GM12878 (cell line): ENCODE measurements around the gene ARPC1A. TPM values are rescaled to one million over a fixed set of nuclear protein-coding genes. Genes with fewer than 3 reads are reported as not detected.

Experiments
- ATAC-seq: fragments of 200-7000 bp; cut with Tn5 transposase; 3 replicates; pipeline ENCODE4 v1.9.1; 2020; ENCODE audit warnings: mild to moderate bottlenecking, moderate library complexity
- BruUV-seq: library from RNA; stranded (reverse); fragments of 400-500 nt; replicated peaks from 2 replicates; lab custom pipeline; 2021; lab: Mats Ljungman, UMichigan
- CTCF ChIA-PET: fragments of 300-600 bp; sonication (Branson Sonifier 250); formaldehyde crosslinking; extraction: SDS; loops from one replicate; lab custom pipeline; 2021; ENCODE audit warnings: inconsistent platforms; lab: Yijun Ruan, JAX
- POLR2A ChIA-PET: fragments of 350-600 bp; formaldehyde crosslinking; extraction: SDS; loops from one replicate; lab custom pipeline; 2021; ENCODE audit warnings: inconsistent platforms; lab: Charles Lee
- RAD21 ChIA-PET: fragments of 300-600 bp; sonication (Branson Sonifier 250); formaldehyde crosslinking; loops from one replicate; lab custom pipeline; 2023; ENCODE audit warnings: antibody characterized with exemption; ENCODE audit not compliant: unreplicated experiment; lab: Charles Lee
- SMC1A ChIA-PET: fragments of 300-600 bp; sonication (Branson Sonifier 250); formaldehyde crosslinking; loops from one replicate; lab custom pipeline; 2023; ENCODE audit not compliant: unreplicated experiment, uncharacterized antibody; lab: Charles Lee
- DNase-seq: peaks from one replicate; pipeline ENCODE4 v3.0.0-alpha.2; 2011; ENCODE audit warnings: low read depth, low spot score
- FAIRE-seq: peaks from 3 replicates; lab custom pipeline; 2011; peaks lifted over from hg19 to GRCh38; lab: Jason Lieb, UNC
- H2AFZ ChIP-seq: 2 replicates; pipeline ENCODE4 v1.6.0; 2011; ENCODE audit warnings: low read depth, low read length, control low read depth; ENCODE audit not compliant: control insufficient read depth
- H3K27ac ChIP-seq: 2 replicates; pipeline ENCODE4 v1.5.1; 2011; ENCODE audit warnings: control low read depth; ENCODE audit not compliant: control insufficient read depth, insufficient read depth
- H3K27me3 ChIP-seq, 2 experiments: replicated peaks in 1 of 2; 2 replicates each; pipeline versions ENCODE4 v1.6.0 to v1.6.1; 2011; ENCODE audit warnings: low read length in 1 of 2; ENCODE audit not compliant: control insufficient read depth in 2 of 2, insufficient read depth in 2 of 2
- H3K36me3 ChIP-seq, 2 experiments: 2 replicates each; pipeline ENCODE4 v1.5.1; 2011; ENCODE audit warnings: low read length in 1 of 2; ENCODE audit not compliant: control insufficient read depth in 2 of 2, insufficient read depth in 2 of 2
- H3K4me1 ChIP-seq: 2 replicates; pipeline ENCODE4 v1.6.1; 2011; ENCODE audit warnings: mild to moderate bottlenecking, low read length, moderate library complexity, mixed read lengths; ENCODE audit not compliant: control insufficient read depth, insufficient read depth
- H3K4me2 ChIP-seq: 2 replicates; pipeline ENCODE4 v1.6.0; 2011; ENCODE audit warnings: control low read depth; ENCODE audit not compliant: control insufficient read depth, insufficient read depth
- H3K4me3 ChIP-seq: fragments of 200-600 bp; sonication (generic); 2 replicates; pipeline ENCODE4 v1.5.1; 2016
- H3K79me2 ChIP-seq: 2 replicates; pipeline ENCODE4 v1.6.0; 2011; ENCODE audit warnings: low read length; ENCODE audit not compliant: control insufficient read depth, insufficient read depth
- H3K9ac ChIP-seq: 2 replicates; pipeline ENCODE4 v1.8.0; 2011; ENCODE audit warnings: low read length, control low read depth, mixed read lengths; ENCODE audit not compliant: control insufficient read depth, insufficient read depth
- H3K9me3 ChIP-seq: replicated peaks from 3 replicates; pipeline ENCODE4 v1.5.1; 2011; ENCODE audit warnings: mild to moderate bottlenecking, low read length; ENCODE audit not compliant: control insufficient read depth, insufficient read depth
- H4K20me1 ChIP-seq: 2 replicates; pipeline ENCODE4 v1.6.0; 2011; ENCODE audit not compliant: control insufficient read depth, insufficient read depth
- CEBPB ChIP-seq, 2 experiments: fragments of 150-350 bp in 1 of 2; IDR thresholded peaks; 2 replicates each; pipeline ENCODE4 v1.6.1; 2012 to 2014; ENCODE audit warnings: low read depth in 2 of 2, low read length in 2 of 2, borderline replicate concordance in 1 of 2, inconsistent platforms in 1 of 2
- JUND ChIP-seq: IDR thresholded peaks from 2 replicates; pipeline ENCODE4 v1.6.1; 2012; ENCODE audit warnings: low read depth, mild to moderate bottlenecking, low read length, improper control_type of control experiment, moderate library complexity
- NFYB ChIP-seq: IDR thresholded peaks from 2 replicates; pipeline ENCODE4 v1.6.1; 2011; ENCODE audit warnings: low read depth, mild to moderate bottlenecking, low read length, improper control_type of control experiment, moderate library complexity; ENCODE audit not compliant: insufficient read depth
- PML ChIP-seq: IDR thresholded peaks from 2 replicates; pipeline ENCODE4 v1.6.1; 2012; ENCODE audit warnings: low read length, inconsistent platforms
- RAD21 ChIP-seq: IDR thresholded peaks from 2 replicates; pipeline ENCODE4 v1.6.1; 2011; ENCODE audit warnings: mild to moderate bottlenecking, low read depth, low read length, moderate library complexity; ENCODE audit not compliant: insufficient read depth
- SMAD1 ChIP-seq: fragments of 450-650 bp; IDR thresholded peaks from 2 replicates; pipeline ENCODE4 v1.6.1; 2018; ENCODE audit warnings: mild to moderate bottlenecking, low read depth; ENCODE audit not compliant: partially characterized antibody
- SMAD5 ChIP-seq: IDR thresholded peaks from 2 replicates; pipeline ENCODE4 v1.6.1; 2016; ENCODE audit warnings: antibody characterized with exemption, low read depth
- SMC3 ChIP-seq: IDR thresholded peaks from 2 replicates; pipeline ENCODE4 v1.6.1; 2011; ENCODE audit warnings: low read length, improper control_type of control experiment, borderline replicate concordance
- STAT1 ChIP-seq: fragments of 450-650 bp; conservative IDR thresholded peaks from 2 replicates; pipeline ENCODE4 v1.6.1; 2014; ENCODE audit warnings: antibody characterized with exemption, mild to moderate bottlenecking
- ZBED1 ChIP-seq: IDR thresholded peaks from 2 replicates; pipeline ENCODE4 v1.6.1; 2016; ENCODE audit warnings: borderline replicate concordance
- ZNF207 ChIP-seq: fragments of 450-650 bp; IDR thresholded peaks from 2 replicates; pipeline ENCODE4 v1.6.1; 2014; ENCODE audit warnings: antibody characterized with exemption, mild to moderate bottlenecking, borderline replicate concordance
- ZNF274 ChIP-seq: IDR thresholded peaks from one replicate; pipeline ENCODE4 v1.8.0; 2011; ENCODE audit not compliant: insufficient read length, insufficient read depth
- WGBS: methylation state at CpG from one replicate; pipeline ENCODE4 v1.1.6; 2016; ENCODE audit warnings: low lambda C conversion rate; ENCODE audit not compliant: insufficient replicate concordance, insufficient coverage; ENCODE audit errors: missing lambda C conversion rate; 5-methylcytosine and 5-hydroxymethylcytosine counted together
- in situ Hi-C: fragments of 300-500 bp; cut with MboI; formaldehyde crosslinking; loops from 9 replicates; pipeline ENCODE4 v1.14.3; 2018; ENCODE audit warnings: mixed read lengths
- intact Hi-C: fragments of 100-400 bp; cut with micrococcal nuclease; formaldehyde crosslinking; loops from one replicate; pipeline ENCODE4 v1.14.2; 2022; ENCODE audit not compliant: unreplicated experiment
- polyA plus RNA-seq, 11 experiments: library from polyadenylated mRNA; depleted of rRNA in 4 of 11; unstranded in 6 of 11; stranded (reverse) in 5 of 11; fragments of >200 nt; fragmentation: Nextera tagmentation in 4 of 11; fragmentation: Illumina TruSeq in 1 of 11; extraction: Ambion mirVana in 4 of 11; extraction: Trizol in 1 of 11; gene quantifications; 1 replicate in 1 of 11; 2 replicates in 10 of 11; pipeline versions ENCODE4 v1.2.1 to v1.2.3, GENCODE V29; 2011 to 2016; ENCODE audit warnings: inconsistent platforms in 2 of 11, missing spikeins in 2 of 11, low read depth in 1 of 11
- total RNA-seq, 4 experiments: library from RNA; depleted of rRNA in 3 of 4; stranded (reverse); fragments of >200 nt in 3 of 4; fragmentation: Illumina TruSeq in 1 of 4; extraction: Trizol in 1 of 4; gene quantifications; 2 replicates each; pipeline versions ENCODE4 v1.2.1 to v1.2.3, GENCODE V29; 2013 to 2021
- TF ChIP-seq, protein P1 (sequence below): IDR thresholded peaks from 2 replicates; pipeline ENCODE4 v1.6.1; 2012; ENCODE audit warnings: low read depth, low read length, improper control_type of control experiment
- TF ChIP-seq, protein P2 (sequence below): fragments of 450-650 bp; IDR thresholded peaks from 2 replicates; pipeline ENCODE4 v1.6.1; 2017; ENCODE audit warnings: borderline replicate concordance

Gene ARPC1A
- total and polyA plus RNA-seq, 10 of the 15 experiments (the other 5 are each of a cell fraction or from before 2014, with no cell fraction given) = 42.3 to 152 (median 72.1) TPM

DNA sequence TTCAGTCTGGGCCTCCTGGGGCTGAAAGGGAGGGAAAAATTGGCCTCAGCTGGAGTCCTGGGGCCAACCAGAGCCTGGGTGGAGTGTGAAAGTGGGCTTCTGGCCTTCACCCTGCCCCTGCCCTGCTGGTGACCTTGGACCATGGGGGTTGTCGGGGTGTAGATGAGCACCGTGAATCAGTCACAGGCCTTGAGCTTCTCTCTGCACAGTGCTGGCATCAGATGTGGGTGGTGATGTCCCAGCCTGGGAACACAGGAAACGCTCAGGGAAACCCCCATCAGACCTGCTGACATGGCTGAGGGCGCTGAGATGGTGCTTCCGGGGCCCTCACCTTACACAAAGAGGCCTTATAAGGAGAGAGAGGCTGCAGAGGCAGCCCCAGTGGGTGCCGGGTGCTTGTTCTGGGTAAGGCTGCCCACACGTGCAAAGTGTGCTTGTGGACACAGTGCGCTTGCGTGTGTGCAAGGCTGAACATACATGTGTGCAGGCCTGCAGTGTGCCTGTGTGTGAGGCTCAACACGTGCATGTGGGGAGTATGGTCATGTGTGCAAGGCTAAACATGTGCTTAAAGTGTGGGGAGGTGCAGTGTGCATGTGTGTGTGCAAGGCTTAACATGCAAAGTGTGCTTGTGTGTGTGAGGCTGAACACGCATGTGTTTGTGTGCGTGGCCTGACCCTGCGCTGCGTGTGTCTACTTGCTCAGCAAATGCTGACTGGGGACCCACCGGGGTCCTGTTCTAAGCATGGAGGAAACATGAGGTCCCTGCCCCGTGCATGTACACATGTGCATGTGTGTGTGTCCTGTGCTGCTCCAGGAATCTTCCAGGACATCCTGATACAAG is 55.3 kb downstream of the ARPC1A start (continued):
- TF ChIP-seq ZNF207 (no peak), STAT1 (no peak), NFYB (no peak), JUND (no peak), PML (no peak)
- TF ChIP-seq, protein P1, sequence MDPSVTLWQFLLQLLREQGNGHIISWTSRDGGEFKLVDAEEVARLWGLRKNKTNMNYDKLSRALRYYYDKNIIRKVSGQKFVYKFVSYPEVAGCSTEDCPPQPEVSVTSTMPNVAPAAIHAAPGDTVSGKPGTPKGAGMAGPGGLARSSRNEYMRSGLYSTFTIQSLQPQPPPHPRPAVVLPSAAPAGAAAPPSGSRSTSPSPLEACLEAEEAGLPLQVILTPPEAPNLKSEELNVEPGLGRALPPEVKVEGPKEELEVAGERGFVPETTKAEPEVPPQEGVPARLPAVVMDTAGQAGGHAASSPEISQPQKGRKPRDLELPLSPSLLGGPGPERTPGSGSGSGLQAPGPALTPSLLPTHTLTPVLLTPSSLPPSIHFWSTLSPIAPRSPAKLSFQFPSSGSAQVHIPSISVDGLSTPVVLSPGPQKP = peak; percentile 98
- TF ChIP-seq, protein P2, sequence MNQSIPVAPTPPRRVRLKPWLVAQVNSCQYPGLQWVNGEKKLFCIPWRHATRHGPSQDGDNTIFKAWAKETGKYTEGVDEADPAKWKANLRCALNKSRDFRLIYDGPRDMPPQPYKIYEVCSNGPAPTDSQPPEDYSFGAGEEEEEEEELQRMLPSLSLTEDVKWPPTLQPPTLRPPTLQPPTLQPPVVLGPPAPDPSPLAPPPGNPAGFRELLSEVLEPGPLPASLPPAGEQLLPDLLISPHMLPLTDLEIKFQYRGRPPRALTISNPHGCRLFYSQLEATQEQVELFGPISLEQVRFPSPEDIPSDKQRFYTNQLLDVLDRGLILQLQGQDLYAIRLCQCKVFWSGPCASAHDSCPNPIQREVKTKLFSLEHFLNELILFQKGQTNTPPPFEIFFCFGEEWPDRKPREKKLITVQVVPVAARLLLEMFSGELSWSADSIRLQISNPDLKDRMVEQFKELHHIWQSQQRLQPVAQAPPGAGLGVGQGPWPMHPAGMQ = no peak

DNA sequence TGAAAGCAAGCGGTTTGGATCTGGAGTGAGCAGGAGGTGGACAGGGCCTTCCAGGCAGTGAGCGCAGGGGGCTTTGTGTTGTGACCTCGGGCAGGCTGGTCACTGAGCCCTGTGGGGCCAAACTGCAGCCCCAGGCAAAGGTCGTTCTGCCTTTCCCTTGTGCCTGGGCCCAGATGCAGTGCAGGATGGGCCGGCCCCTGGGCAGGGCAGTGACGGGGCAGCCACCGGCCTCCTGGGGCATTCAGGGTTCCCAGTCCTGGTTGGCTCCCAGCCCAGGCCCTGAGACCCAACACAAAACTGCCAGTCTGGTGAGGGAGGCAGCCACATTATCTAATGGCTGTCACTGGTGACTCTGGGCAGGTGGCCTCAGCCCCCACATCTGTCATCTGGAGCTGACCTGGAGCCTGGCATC is 56.0 kb downstream of the ARPC1A start:
- peak overlapping the region; percentile 95 for H3K9ac ChIP-seq
- H3K27ac ChIP-seq = peak overlapping the region; percentile 100
- SMC1A ChIA-PET = interaction anchor here (1.7 kb wide), 1 partner anchor 27 kb away, joined by 3 read pairs; the partner anchor contains the start of genes BUD31 and PDAP1
- TF ChIP-seq CEBPB (IDR thresholded peaks at IDR 0.05; ENCODE audit: borderline replicate concordance in 1 of 2, low read depth in 2 of 2, low read length in 2 of 2) = no peak
- TF ChIP-seq SMC3 = no peak
- TF ChIP-seq ZBED1 = no peak
- TF ChIP-seq ZNF274 = no peak
- 0 out of 2 replicates have a peak, but pooled peaks have one; percentile 6 for TF ChIP-seq SMAD5
- TF ChIP-seq SMAD1 = no peak
- no peak for TF ChIP-seq RAD21
- no peak for DNase-seq
- no TSS peak for BruUV-seq
- CTCF ChIA-PET = no interaction called here
- peak overlapping the region; percentile 96 for H3K4me2 ChIP-seq
- POLR2A ChIA-PET = interaction anchor here (0.6 to 1.0 kb wide), 2 partner anchors 26 to 688 kb away, joined by 4 to 5 read pairs; no protein-coding TSS in a partner anchor
- H2AFZ ChIP-seq = no peak overlapping the region
- no peaks in the 10 kb centered on the region for H4K20me1 ChIP-seq
- H3K4me1 ChIP-seq = peaks cover 39% of the 10 kb centered on the region
- ATAC-seq = no peak
- H3K27me3 ChIP-seq = no peaks in the 10 kb centered on the region
- in situ Hi-C loops = no loop called here
- 79% methylated on average over 7 of the region's 7 CpGs for WGBS
- H3K4me3 ChIP-seq = peak overlapping the region; percentile 59
- no peaks in the 10 kb centered on the region for H3K9me3 ChIP-seq
- peaks cover 64% of the 10 kb centered on the region for H3K79me2 ChIP-seq
- H3K36me3 ChIP-seq = peaks cover 7 to 15% of the 10 kb centered on the region in 2 experiments
- no peak for FAIRE-seq
- RAD21 ChIA-PET = no interaction called here
- intact Hi-C loops = loop anchor here (2.0 kb wide), 1 partner anchor 27 kb away; the partner anchor contains the start of genes BUD31 and PDAP1
